ENCODE measurements around the gene MAPK1IP1L. TPM values are rescaled to one million over a fixed set of nuclear protein-coding genes. Genes with fewer than 3 reads are reported as not detected.
A peak's percentile ranks its signal among the peaks of the same experiment; 100 is the strongest.

MAPK1IP1L gene
- total and polyA plus RNA-seq, 2 of the 4 experiments (the other 2 are of a cell fraction), result 44.8 to 168 TPM

GRCh38 chr14:55092341-55092740 is 40.9 kb downstream of the MAPK1IP1L start:
- no peaks in the 10 kb centered on the region for H4K20me1 ChIP-seq (ENCODE audit: insufficient read depth, low read length)
- H3K27me3 ChIP-seq (ENCODE audit: control insufficient read depth, insufficient read depth, low read length), result no peaks in the 10 kb centered on the region
- H2AK9ac ChIP-seq (replicated peaks; ENCODE audit: low read depth, low read length, poor library complexity), result no peak overlapping the region
- 0 out of 2 replicates have a peak overlapping the region, but pooled peaks have one; percentile 7 for H3K23ac ChIP-seq (ENCODE audit: low read depth, low read length)
- DNase-seq, result no peak
- H3K9me1 ChIP-seq (ENCODE audit: insufficient read depth, low read length), result peaks cover 4% of the 10 kb centered on the region
- H3K4me1 ChIP-seq (ENCODE audit: control insufficient read depth, insufficient read depth, low read length), result peaks cover 3% of the 10 kb centered on the region; the same call in 1 of the 2 replicates
- no peak overlapping the region for H4K91ac ChIP-seq (ENCODE audit: insufficient read depth, low read depth, low read length)
- H2BK120ac ChIP-seq (ENCODE audit: low read depth, low read length), result peak overlapping the region; percentile 12; the same call in 1 of the 2 replicates
- H2AFZ ChIP-seq (replicated peaks; ENCODE audit: low read length, poor library complexity), result peak overlapping the region; percentile 47
- no peak overlapping the region for H3K14ac ChIP-seq (replicated peaks; ENCODE audit: low read depth, low read length)
- no peak overlapping the region for H3K56ac ChIP-seq (ENCODE audit: extremely low read depth, insufficient read depth, low read length)
- no TSS peak for BruUV-seq (replicated peaks)
- in situ Hi-C loops (cut with MboI; ENCODE audit: low sequenced_read_pairs) (no loop called here), intact Hi-C loops (cut with micrococcal nuclease) (loop anchor here (5.0 kb wide), 2 partner anchors 35 to 340 kb away; partner anchors contain the start of gene LGALS3), dilution Hi-C loops (cut with HindIII; ENCODE audit: low sequenced_read_pairs, unreplicated experiment) (no loop called here)
- no peak overlapping the region for H4K8ac ChIP-seq (ENCODE audit: low read depth in 2 of 2, low read length in 2 of 2)
- ChIA-PET POLR2A (ENCODE audit: unreplicated experiment) (no interaction called here), CTCF (interaction anchor here (1.6 to 1.7 kb wide), 2 partner anchors 44 to 69 kb away, joined by 7 to 8 read pairs; no protein-coding TSS in a partner anchor)
- no peak for TF ChIP-seq SMC3 (IDR thresholded peaks at IDR 0.05; ENCODE audit: low read depth, low read length)
- no peak for TF ChIP-seq CTCF (conservative IDR thresholded peaks at IDR 0.05; ENCODE audit: low read depth, low read length)
- no peak for TF ChIP-seq MAZ (IDR thresholded peaks at IDR 0.05; ENCODE audit: borderline replicate concordance, low read depth, low read length)
- TF ChIP-seq CHD1 (IDR thresholded peaks at IDR 0.05; ENCODE audit: low read depth, low read length), result no peak
- TF ChIP-seq NFE2L2 (IDR thresholded peaks at IDR 0.05; ENCODE audit: low read depth, low read length), result no peak
- TF ChIP-seq MAFK (IDR thresholded peaks at IDR 0.05; ENCODE audit: low read depth, low read length), result no peak
- no peak for TF ChIP-seq FOS (IDR thresholded peaks at IDR 0.05; ENCODE audit: low read depth, low read length)
- no peak for TF ChIP-seq USF2 (IDR thresholded peaks at IDR 0.05; ENCODE audit: low read depth, low read length)
- no peak for TF ChIP-seq MXI1 (IDR thresholded peaks at IDR 0.05; ENCODE audit: borderline replicate concordance, low read depth, low read length)
- no peak for TF ChIP-seq CEBPB (IDR thresholded peaks at IDR 0.05; ENCODE audit: low read depth, low read length)
- TF ChIP-seq RAD21 (IDR thresholded peaks at IDR 0.05; ENCODE audit: low read length), result no peak
- no peak for TF ChIP-seq RCOR1 (IDR thresholded peaks at IDR 0.05; ENCODE audit: insufficient replicate concordance, low read length)
- no peak for TF ChIP-seq BHLHE40 (IDR thresholded peaks at IDR 0.05; ENCODE audit: low read depth, low read length)
- TF ChIP-seq POLR2A (IDR thresholded peaks at IDR 0.05; ENCODE audit: low read depth, low read length), result no peak
- no peak for TF ChIP-seq RFX5 (IDR thresholded peaks at IDR 0.05; ENCODE audit: low read depth, low read length)
- no peak for TF ChIP-seq ELK1 (IDR thresholded peaks at IDR 0.05; ENCODE audit: borderline replicate concordance, low read depth, low read length)
- H3K4me2 ChIP-seq (ENCODE audit: low read depth, low read length), result no peak overlapping the region
- H3K4ac ChIP-seq (ENCODE audit: low read depth, low read length), result peak overlapping the region; percentile 36; the same call in 1 of the 2 replicates
- no peaks in the 10 kb centered on the region for H3K9me3 ChIP-seq (ENCODE audit: control insufficient read depth, insufficient read depth, low read length)
- WGBS, 2 experiments (ENCODE audit: extremely low coverage in 2 of 2, insufficient read length in 1 of 2), result 90% methylated on average over 3 of the region's 4 CpGs; no CpG with 5 or more reads in 1 of the 2 experiments
- no peak overlapping the region for H3K27ac ChIP-seq (ENCODE audit: insufficient read depth, low read length)
- H2BK15ac ChIP-seq (ENCODE audit: low read depth, low read length), result peak overlapping the region; percentile 44; the same call in 2 of the 3 replicates
- H3K4me3 ChIP-seq (ENCODE audit: insufficient read depth, low read depth, low read length), result no peak overlapping the region
- H3K18ac ChIP-seq (ENCODE audit: low read depth, low read length), result no peak overlapping the region
- 0 out of 4 replicates have a peak, but pooled peaks cover 0 to 4% of the 10 kb centered on the region in 2 experiments for H3K79me1 ChIP-seq (ENCODE audit: low read depth in 1 of 2, low read length in 2 of 2)
- H2BK5ac ChIP-seq (ENCODE audit: low read depth, low read length, poor library complexity, severe bottlenecking), result peak overlapping the region; percentile 36
- H4K5ac ChIP-seq (ENCODE audit: low read depth, low read length), result no peak overlapping the region
- no peak for ATAC-seq (ENCODE audit: low read depth)
- no peak overlapping the region for H3K9ac ChIP-seq (ENCODE audit: low read depth, low read length)
- H2BK20ac ChIP-seq (ENCODE audit: low read depth, low read length), result peak overlapping the region; percentile 18; the same call in 1 of the 2 replicates
- H2AK5ac ChIP-seq (ENCODE audit: low read depth, low read length), result peak overlapping the region; percentile 43; the same call in 1 of the 2 replicates
- no peaks in the 10 kb centered on the region for H3K36me3 ChIP-seq (ENCODE audit: control insufficient read depth, insufficient read depth, low read length)

All from IMR-90 (cell line).